Naive thymus-derived CD4-positive, alpha-beta T cell (primary cell): Measurements from ENCODE around the gene THAP12. TPM values are rescaled to one million over a fixed set of nuclear protein-coding genes. Genes with fewer than 3 reads are reported as not detected.

Experiments
- ATAC-seq: fragments of 150-1000 bp; cut with Tn5 transposase; 2 replicates; pipeline ENCODE4 v1.10.0; 2021; ENCODE audit warnings: mild to moderate bottlenecking, moderate library complexity
- CTCF ChIA-PET: fragments of 350-600 bp; sonication (Branson Sonifier 250); formaldehyde crosslinking; loops from one replicate; lab custom pipeline; 2021; ENCODE audit warnings: antibody characterized with exemption; lab: Charles Lee
- POLR2A ChIA-PET: fragments of 350-600 bp; sonication (Branson Sonifier 250); formaldehyde crosslinking; loops from one replicate; lab custom pipeline; 2021; ENCODE audit warnings: antibody characterized with exemption, inconsistent platforms; lab: Charles Lee
- DNase-seq, 9 donors: peaks; one replicate each; pipeline versions ENCODE4 v3.0.0 to v3.0.0-alpha.2; 2020 to 2022; ENCODE audit warnings: mixed read lengths in 1 of 9
- H3K27ac ChIP-seq: one replicate; pipeline ENCODE4 v1.7.0; 2013; ENCODE audit warnings: mild to moderate bottlenecking, low read depth, low read length, moderate library complexity
- H3K27me3 ChIP-seq, 2 donors: one replicate each; pipeline ENCODE4 v1.7.0; 2013; ENCODE audit warnings: low read length in 2 of 2, mild to moderate bottlenecking in 2 of 2, moderate library complexity in 2 of 2; ENCODE audit not compliant: control insufficient read depth in 2 of 2, insufficient read depth in 2 of 2
- H3K36me3 ChIP-seq, 3 experiments: 1 replicate in 2 of 3; 2 replicates in 1 of 3; pipeline ENCODE4 v1.7.0; 2013; ENCODE audit warnings: low read length in 3 of 3, mild to moderate bottlenecking in 3 of 3, moderate library complexity in 1 of 3; ENCODE audit not compliant: insufficient read depth in 3 of 3, control insufficient read depth in 2 of 3
- H3K4me1 ChIP-seq, 2 donors: one replicate each; pipeline ENCODE4 v1.7.0; 2013; ENCODE audit warnings: low read length in 2 of 2, mild to moderate bottlenecking in 2 of 2, moderate library complexity in 1 of 2; ENCODE audit not compliant: control insufficient read depth in 2 of 2, insufficient read depth in 2 of 2
- H3K4me3 ChIP-seq: 2 replicates; pipeline ENCODE4 v1.7.0; 2013; ENCODE audit warnings: mild to moderate bottlenecking, low read length
- H3K9me3 ChIP-seq, 3 experiments: 1 replicate in 2 of 3; 2 replicates in 1 of 3; pipeline ENCODE4 v1.7.0; 2013; ENCODE audit warnings: low read length in 3 of 3; ENCODE audit not compliant: control insufficient read depth in 2 of 3
- H3K27ac Mint-ChIP-seq, 9 donors: one replicate each; pipeline ENCODE4 v1.8.0; 2020 to 2022; ENCODE audit warnings: mixed read lengths in 9 of 9, mild to moderate bottlenecking in 8 of 9, moderate library complexity in 5 of 9, inconsistent platforms in 2 of 9
- H3K27me3 Mint-ChIP-seq, 5 donors: one replicate each; pipeline ENCODE4 v1.8.0; 2021 to 2022; ENCODE audit warnings: mixed read lengths in 5 of 5, mild to moderate bottlenecking in 1 of 5
- H3K36me3 Mint-ChIP-seq, 5 donors: one replicate each; pipeline ENCODE4 v1.8.0; 2020 to 2022; ENCODE audit warnings: mixed read lengths in 5 of 5, mild to moderate bottlenecking in 3 of 5, inconsistent platforms in 1 of 5
- H3K4me1 Mint-ChIP-seq, 7 donors: one replicate each; pipeline ENCODE4 v1.8.0; 2020 to 2022; ENCODE audit warnings: mixed read lengths in 7 of 7, mild to moderate bottlenecking in 3 of 7, inconsistent platforms in 1 of 7
- H3K4me3 Mint-ChIP-seq, 10 donors: one replicate each; pipeline ENCODE4 v1.8.0; 2020 to 2022; ENCODE audit warnings: mild to moderate bottlenecking in 10 of 10, mixed read lengths in 10 of 10, moderate library complexity in 6 of 10, inconsistent platforms in 2 of 10
- H3K9me3 Mint-ChIP-seq, 11 donors: one replicate each; pipeline ENCODE4 v1.8.0; 2020 to 2022; ENCODE audit warnings: mixed read lengths in 11 of 11, mild to moderate bottlenecking in 4 of 11, inconsistent platforms in 1 of 11, moderate library complexity in 1 of 11
- intact Hi-C, 2 donors: fragments of 100-400 bp; cut with micrococcal nuclease; formaldehyde crosslinking; loops; one replicate each; pipeline ENCODE4 v1.15.1; 2023
- polyA plus RNA-seq, 2 donors: library from polyadenylated mRNA; unstranded; fragments of 300-500 nt; fragmentation: Illumina TruSeq; gene quantifications; one replicate each; pipeline ENCODE4 v1.2.3, GENCODE V29; 2021
- total RNA-seq, 6 experiments: library from RNA in 5 of 6; stranded (reverse) in 5 of 6; gene quantifications; 1 replicate in 5 of 6; 2 replicates in 1 of 6; pipeline ENCODE4 v1.2.3 and lab custom pipeline; 2021 to 2026

The THAP12 gene
- total and polyA plus RNA-seq, 7 experiments from 2014 or later: 40.3 to 57.9 (median 51.7) TPM

- no peak overlapping the region for H3K4me3 Mint-ChIP-seq
- no peaks in the 10 kb centered on the region for H3K27me3 Mint-ChIP-seq
- Histone ChIP-seq H3K36me3 (no peaks in the 10 kb centered on the region), H3K27ac (no peak overlapping the region), H3K4me1 (peaks cover 13 to 18% of the 10 kb centered on the region in 2 donors), H3K9me3 (no peaks in the 10 kb centered on the region), H3K27me3 (no peaks in the 10 kb centered on the region), H3K4me3 (no peak overlapping the region)
- intact Hi-C loops: loop anchor here in 1 of 2 donors (10.0 kb wide), 1 partner anchor 1799 kb away; the partner anchor contains the start of genes KCTD21 and USP35
- peaks cover 0 to 20% (median 7%) of the 10 kb centered on the region in 5 donors for H3K36me3 Mint-ChIP-seq
- ChIA-PET CTCF (no interaction called here), POLR2A (no interaction called here)
- no peak for ATAC-seq
- no peak for DNase-seq
- H3K27ac Mint-ChIP-seq: no peak overlapping the region
- peaks cover 24 to 47% (median 34%) of the 10 kb centered on the region in 7 donors for H3K4me1 Mint-ChIP-seq
- no peaks in the 10 kb centered on the region for H3K9me3 Mint-ChIP-seq
These were observed 5.0 kb upstream of the THAP12 start for GRCh38 chr11:76385903-76386302.

DNA sequence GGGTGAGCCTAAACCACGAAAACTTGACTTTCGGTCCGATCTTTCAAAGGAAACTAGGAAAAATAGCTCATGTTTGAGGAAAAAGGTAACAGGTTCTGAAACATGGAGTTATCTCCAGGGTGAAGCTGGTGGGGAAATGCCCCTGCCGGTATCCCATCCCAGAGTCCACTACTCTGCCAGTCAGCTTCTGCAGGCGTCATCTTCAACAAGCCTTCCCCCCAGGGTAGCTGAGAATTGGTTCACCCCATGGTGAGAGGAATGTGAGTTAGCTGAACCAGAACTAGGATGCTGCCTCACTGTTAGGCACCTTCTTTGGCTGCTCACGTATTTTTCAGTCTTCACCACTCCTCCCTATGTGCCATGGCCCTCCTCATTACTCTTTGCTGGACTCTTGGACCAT, 1.3 kb upstream of the THAP12 start:
- peak overlapping the region; percentile 90 to 97 (median 94) for H3K4me3 Mint-ChIP-seq
- peaks cover 0 to 17% (median 7%) of the 10 kb centered on the region in 5 donors for H3K36me3 Mint-ChIP-seq
- no peak for DNase-seq
- Histone ChIP-seq H3K27me3 (no peaks in the 10 kb centered on the region), H3K4me1 (peaks cover 22 to 32% of the 10 kb centered on the region in 2 donors), H3K27ac (no peak overlapping the region), H3K36me3 (no peaks in the 10 kb centered on the region), H3K9me3 (no peaks in the 10 kb centered on the region), H3K4me3 (peak overlapping the region; percentile 86)
- POLR2A ChIA-PET: interaction anchor here (3.0 kb wide), 1 partner anchor 63 kb away, joined by 8 read pairs; the partner anchor contains the start of gene EMSY
- CTCF ChIA-PET: no interaction called here
- H3K27me3 Mint-ChIP-seq: no peaks in the 10 kb centered on the region
- peaks cover 46 to 68% (median 62%) of the 10 kb centered on the region in 7 donors for H3K4me1 Mint-ChIP-seq
- ATAC-seq: no peak
- H3K27ac Mint-ChIP-seq: peak overlapping the region in 3 of 9 donors; percentile 26 to 81 (median 80)
- intact Hi-C loops: loop anchor here (5.0 to 10.0 kb wide), 3 partner anchors 855 to 1985 kb away; partner anchors contain the start of genes GDPD5 (in 1 of the 2), KCTD21 (in 1 of the 2), PGM2L1 (in 1 of the 2) and USP35 (in 1 of the 2)
- H3K9me3 Mint-ChIP-seq: no peaks in the 10 kb centered on the region

DNA sequence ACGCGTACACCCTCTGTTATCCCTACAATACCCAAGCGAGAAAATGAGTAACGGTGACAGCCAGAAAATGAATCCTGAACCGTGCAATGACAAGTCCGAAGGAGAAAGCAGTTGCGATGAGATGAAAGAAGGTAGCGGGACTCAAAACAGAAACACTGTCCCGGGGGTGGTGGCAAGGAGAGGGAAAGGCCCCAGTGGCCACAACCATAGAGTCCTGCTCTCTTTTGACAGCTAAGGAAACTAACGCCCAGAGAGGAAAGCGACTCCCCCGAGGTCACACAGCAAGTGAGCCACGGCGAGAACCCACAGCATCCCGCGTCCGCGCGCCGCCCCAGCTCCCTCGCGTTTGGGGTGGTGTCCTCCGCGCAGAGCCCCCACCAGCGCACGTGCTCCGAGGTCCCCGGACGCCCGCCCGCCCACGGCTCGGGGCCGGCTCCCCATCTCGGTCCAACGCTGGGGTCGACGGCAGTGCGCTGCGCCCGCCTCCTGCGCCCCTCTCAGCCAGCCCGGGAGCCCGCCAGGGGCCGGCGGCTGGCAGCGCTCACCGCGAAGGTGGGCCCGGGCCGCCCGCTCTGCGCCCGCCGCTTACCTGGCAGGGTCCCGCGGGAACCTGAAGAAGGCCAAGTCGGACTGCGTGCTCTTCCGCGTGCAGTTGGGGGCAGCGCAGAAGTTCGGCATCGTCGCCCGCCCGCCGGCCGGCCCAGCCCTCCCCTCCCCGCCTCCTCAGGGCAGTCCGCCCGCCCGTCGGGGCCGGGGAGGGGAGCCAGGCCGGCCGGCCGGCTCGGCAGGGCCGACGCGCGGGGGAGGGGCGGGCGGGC, 564 bp downstream of the THAP12 start:
- ChIA-PET POLR2A (interaction anchor here (0.6 to 1.0 kb wide), 2 partner anchors 27 to 66 kb away, joined by 3 read pairs; no protein-coding TSS in a partner anchor), CTCF (no interaction called here)
- Histone ChIP-seq H3K4me3 (peak overlapping the region; percentile 63), H3K36me3 (no peaks in the 10 kb centered on the region), H3K4me1 (peaks cover 22 to 44% of the 10 kb centered on the region in 2 donors), H3K9me3 (no peaks in the 10 kb centered on the region), H3K27me3 (no peaks in the 10 kb centered on the region), H3K27ac (peak overlapping the region; percentile 72)
- DNase-seq (peak in 8 of 9 donors; percentile 27 to 73 (median 30)), ATAC-seq (peak; percentile 8)
- Mint-ChIP-seq H3K4me1 (peaks cover 51 to 75% (median 71%) of the 10 kb centered on the region in 7 donors), H3K36me3 (peaks cover 0 to 7% (median 1%) of the 10 kb centered on the region in 5 donors), H3K27ac (peak overlapping the region; percentile 75 to 98 (median 92)), H3K9me3 (no peaks in the 10 kb centered on the region), H3K27me3 (no peaks in the 10 kb centered on the region), H3K4me3 (peak overlapping the region; percentile 89 to 98 (median 96))
- intact Hi-C loops: loop anchor here (2.0 to 10.0 kb wide), 4 partner anchors 853 to 1983 kb away; partner anchors contain the start of genes GDPD5 (in 1 of the 2), INTS4 (in 1 of the 2), KCTD21 (in 1 of the 2) and PGM2L1 (in 1 of the 2)

GRCh38 chr11:76379807-76380158, 1.1 kb downstream of the THAP12 start:
- peaks cover 51 to 80% (median 73%) of the 10 kb centered on the region in 7 donors for H3K4me1 Mint-ChIP-seq

DNA sequence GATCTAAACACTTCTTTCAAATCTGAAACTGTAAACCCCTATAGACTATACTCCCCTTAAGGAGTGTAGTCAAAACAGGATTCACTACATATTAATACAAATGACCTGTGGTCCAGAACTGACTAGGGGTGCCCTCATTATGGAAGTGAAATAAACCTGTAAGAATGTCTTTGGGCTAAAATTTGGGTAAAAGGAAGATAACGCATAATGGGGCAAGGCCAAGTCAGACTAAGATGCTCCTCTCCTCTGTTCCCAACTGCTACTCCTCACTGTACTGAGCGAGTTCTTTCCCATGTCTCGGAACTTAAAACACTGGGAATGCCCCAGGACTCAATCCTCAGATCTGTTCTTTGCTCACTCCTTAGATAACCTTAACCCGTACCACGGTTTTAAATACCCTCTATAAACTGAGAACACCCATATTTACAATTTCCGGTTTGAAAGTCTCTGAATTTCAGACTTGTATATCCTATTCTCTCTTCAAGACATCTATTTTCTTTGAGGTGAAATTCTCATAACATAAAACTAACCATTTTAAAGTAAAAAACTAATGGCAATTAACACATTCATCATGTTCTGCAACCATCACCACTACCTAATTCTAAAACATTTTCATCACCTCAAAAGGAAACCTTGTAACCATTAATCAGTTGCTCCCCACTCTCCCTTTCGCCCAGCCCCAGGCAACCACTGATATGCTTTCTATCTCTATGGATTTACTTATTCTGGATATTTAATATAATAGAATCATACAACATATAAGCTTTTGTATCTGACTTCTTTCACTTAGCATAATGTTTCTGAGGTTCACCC, 4.0 kb downstream of the THAP12 start:
- ChIA-PET POLR2A (no interaction called here), CTCF (no interaction called here)
- H3K9me3 Mint-ChIP-seq: no peaks in the 10 kb centered on the region
- peak overlapping the region in 1 of 10 donors; percentile 35 for H3K4me3 Mint-ChIP-seq
- H3K36me3 ChIP-seq: no peaks in the 10 kb centered on the region
- ATAC-seq (no peak), DNase-seq (no peak)
- peaks cover 44 to 74% (median 68%) of the 10 kb centered on the region in 7 donors for H3K4me1 Mint-ChIP-seq
- H3K4me1 ChIP-seq: peaks cover 15 to 33% of the 10 kb centered on the region in 2 donors
- intact Hi-C loops: no loop called here
- no peaks in the 10 kb centered on the region for H3K27me3 ChIP-seq
- H3K9me3 ChIP-seq: no peaks in the 10 kb centered on the region
- H3K27me3 Mint-ChIP-seq: no peaks in the 10 kb centered on the region
- H3K4me3 ChIP-seq: no peak overlapping the region
- no peak overlapping the region for H3K27ac ChIP-seq
- no peaks in the 10 kb centered on the region for H3K36me3 Mint-ChIP-seq
- H3K27ac Mint-ChIP-seq: peak overlapping the region in 2 of 9 donors; percentile 19 to 49

More at GRCh38 chr11:76379807-76380158, 1.1 kb downstream of the THAP12 start:
- ATAC-seq: no peak
- DNase-seq: no peak
- Mint-ChIP-seq H3K27ac (peak overlapping the region; percentile 75 to 98 (median 92)), H3K27me3 (no peaks in the 10 kb centered on the region), H3K36me3 (peaks cover 0 to 5% (median 0%) of the 10 kb centered on the region in 5 donors), H3K9me3 (no peaks in the 10 kb centered on the region), H3K4me3 (peak overlapping the region; percentile 89 to 98 (median 96))
- H3K27ac ChIP-seq: peak overlapping the region; percentile 72
- no peaks in the 10 kb centered on the region for H3K9me3 ChIP-seq
- H3K27me3 ChIP-seq: no peaks in the 10 kb centered on the region
- peak overlapping the region; percentile 63 for H3K4me3 ChIP-seq
- H3K36me3 ChIP-seq: no peaks in the 10 kb centered on the region
- POLR2A ChIA-PET: no interaction called here
- H3K4me1 ChIP-seq: peaks cover 22 to 44% of the 10 kb centered on the region in 2 donors
- intact Hi-C loops: loop anchor here (2.0 to 10.0 kb wide), 4 partner anchors 852 to 1982 kb away; partner anchors contain the start of genes GDPD5 (in 1 of the 2), INTS4 (in 1 of the 2), KCTD21 (in 1 of the 2) and PGM2L1 (in 1 of the 2)
- CTCF ChIA-PET: no interaction called here

DNA sequence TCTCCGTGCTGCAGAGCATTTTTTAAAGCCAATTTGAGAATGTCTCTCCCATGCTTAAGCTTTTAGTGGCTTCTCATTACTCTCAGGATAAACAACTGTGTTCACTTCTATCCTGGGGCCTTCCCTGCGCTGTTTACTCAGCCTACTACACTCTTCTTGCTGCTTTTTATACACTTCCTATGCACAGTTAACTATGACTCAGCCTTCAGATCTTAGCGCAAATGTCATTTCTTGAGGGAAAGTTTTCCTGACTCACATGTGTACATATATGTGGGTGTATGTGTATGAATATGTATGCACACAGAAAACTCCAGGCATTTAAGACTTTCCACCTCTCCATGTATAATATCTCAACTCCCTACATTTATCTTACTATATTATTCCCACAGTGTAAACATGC, 9.8 kb downstream of the THAP12 start:
- Histone ChIP-seq H3K27ac (no peak overlapping the region), H3K36me3 (no peaks in the 10 kb centered on the region), H3K4me1 (peaks cover 0 to 2% of the 10 kb centered on the region in 2 donors), H3K9me3 (no peaks in the 10 kb centered on the region), H3K4me3 (no peak overlapping the region), H3K27me3 (no peaks in the 10 kb centered on the region)
- H3K4me3 Mint-ChIP-seq: peak overlapping the region in 4 of 10 donors; percentile 2 to 22 (median 11)
- POLR2A ChIA-PET: no interaction called here
- peak; percentile 49 for ATAC-seq
- peaks cover 27 to 72% (median 61%) of the 10 kb centered on the region in 7 donors for H3K4me1 Mint-ChIP-seq
- CTCF ChIA-PET: no interaction called here
- H3K36me3 Mint-ChIP-seq: peaks cover 0 to 3% (median 0%) of the 10 kb centered on the region in 5 donors
- peak overlapping the region in 6 of 9 donors; percentile 2 to 59 (median 10) for H3K27ac Mint-ChIP-seq
- H3K27me3 Mint-ChIP-seq: no peaks in the 10 kb centered on the region
- intact Hi-C loops: no loop called here
- no peaks in the 10 kb centered on the region for H3K9me3 Mint-ChIP-seq
- DNase-seq: no peak
